Dermis blood vessel endothelial cell (primary cell): ENCODE data around the gene ALPI. TPM values are rescaled to one million over a fixed set of nuclear protein-coding genes. Genes with fewer than 3 reads are reported as not detected.
"Not testable (repeated sequence)": the region's sequence is repeated elsewhere in the genome, so short reads cannot be mapped to it uniquely, and the experiment has no call there.

Experiments
- DNase-seq: peaks from one replicate; pipeline ENCODE4 v3.0.0; 2010
- total RNA-seq: library from RNA; depleted of rRNA; stranded (reverse); fragments of >200 nt; gene quantifications from 2 replicates; pipeline ENCODE4 v1.2.3, GENCODE V29; 2014

The ALPI gene
- total RNA-seq = not detected in 2 replicates

- no peak for DNase-seq
These were observed at the start of gene ALPI for GRCh38 chr2:232455426-232456255. ALPI (plus strand) TSS chr2:232456153; CDS start chr2:232456200, 47 bp downstream.

- no peak for DNase-seq
These were observed 49.2 kb upstream of the ALPI start, which contains the start of gene ALPG for GRCh38 chr2:232406556-232407310. ALPG (plus strand) TSS chr2:232406844; CDS start chr2:232406895, 51 bp downstream.

GRCh38 chr2:232407428-232408150 is 48.4 kb upstream of the ALPI start:
- not testable (repeated sequence) for DNase-seq

GRCh38 chr2:232408269-232408668 is 47.7 kb upstream of the ALPI start:
- not testable (repeated sequence) for DNase-seq

GRCh38 chr2:232409617-232410016 is 46.3 kb upstream of the ALPI start:
- DNase-seq = not testable (repeated sequence)

GRCh38 chr2:232410238-232410900 is 45.6 kb upstream of the ALPI start:
- peak; percentile 52 for DNase-seq

GRCh38 chr2:232411901-232412629 is 43.9 kb upstream of the ALPI start:
- no peak for DNase-seq

- DNase-seq = peak; percentile 30
These were observed 43.0 kb upstream of the ALPI start for GRCh38 chr2:232412986-232413385.

- no peak for DNase-seq
These were observed 40.7 kb upstream of the ALPI start for GRCh38 chr2:232415138-232415690.

GRCh38 chr2:232415736-232416520 is 40.0 kb upstream of the ALPI start:
- no peak for DNase-seq

- no peak for DNase-seq
These were observed 39.2 kb upstream of the ALPI start for GRCh38 chr2:232416521-232417470.

GRCh38 chr2:232417489-232417888 is 38.5 kb upstream of the ALPI start:
- DNase-seq = no peak

GRCh38 chr2:232418056-232418455 is 37.9 kb upstream of the ALPI start:
- DNase-seq = no peak

GRCh38 chr2:232418466-232419244 is 37.3 kb upstream of the ALPI start:
- DNase-seq = peak; percentile 20

- DNase-seq = no peak
These were observed 36.5 kb upstream of the ALPI start for GRCh38 chr2:232419245-232420072.

- no peak for DNase-seq
These were observed 35.9 kb upstream of the ALPI start for GRCh38 chr2:232420073-232420454.

- DNase-seq = peak; percentile 24
These were observed 35.3 kb upstream of the ALPI start for GRCh38 chr2:232420463-232421188.
